Measurements from ENCODE around the gene EHMT1. TPM values are rescaled to one million over a fixed set of nuclear protein-coding genes. Genes with fewer than 3 reads are reported as not detected.

EHMT1 gene
- polyA plus RNA-seq, 2 of the 4 experiments (the other 2 are of a cell fraction) = 41.3 to 48.0 TPM

DNA sequence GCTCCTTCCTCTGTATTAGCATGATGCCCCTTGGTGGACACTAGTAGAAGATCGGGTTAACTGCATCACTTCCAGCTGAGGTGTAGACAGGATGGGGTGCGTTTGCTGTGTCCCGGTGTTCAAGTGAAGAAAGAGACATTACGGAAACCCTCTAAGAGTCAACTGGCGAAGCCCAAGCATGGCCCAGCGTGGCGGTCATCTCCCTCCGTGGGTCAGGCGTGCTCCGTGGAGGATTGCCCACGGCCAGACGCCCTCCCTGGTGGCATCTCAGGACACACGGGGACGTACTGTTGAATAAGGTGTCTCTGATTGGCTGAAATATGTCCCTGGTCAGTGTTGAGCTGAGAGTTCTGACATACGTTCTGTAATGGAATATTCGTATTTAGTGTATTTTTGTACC, 139.3 kb downstream of the EHMT1 start (continued):
- TF ChIP-seq RCOR1 (IDR thresholded peaks at IDR 0.05; ENCODE audit: low read depth, low read length) (no peak), CEBPB (IDR thresholded peaks at IDR 0.05) (no peak), POLR2AphosphoS2 (conservative IDR thresholded peaks at IDR 0.05; ENCODE audit: low read length) (no peak), KDM1A (IDR thresholded peaks at IDR 0.05; ENCODE audit: low read depth) (no peak), ESRRA (IDR thresholded peaks at IDR 0.05; ENCODE audit: borderline replicate concordance, low read length) (no peak), RARB (CRISPR knock-in tag; IDR thresholded peaks at IDR 0.05) (no peak), FOXS1 (CRISPR knock-in tag; IDR thresholded peaks at IDR 0.05) (no peak), CHD2 (IDR thresholded peaks at IDR 0.05; ENCODE audit: low read length, partially characterized antibody) (no peak), EP300 (IDR thresholded peaks at IDR 0.05) (no peak), HOXB13 (CRISPR knock-in tag; IDR thresholded peaks at IDR 0.05; ENCODE audit: low read depth) (no peak), RNF2 (IDR thresholded peaks at IDR 0.05; ENCODE audit: borderline replicate concordance, low read depth) (no peak), SREBF2 (IDR thresholded peaks at IDR 0.05) (no peak)

- no peaks in the 10 kb centered on the region for H3K9me3 ChIP-seq
- H3K27ac ChIP-seq = no peak overlapping the region
- ChIA-PET CTCF (interaction anchor here (0.8 to 1.1 kb wide), 2 partner anchors 20 kb away, joined by 3 to 4 read pairs; no protein-coding TSS in a partner anchor), POLR2A (no interaction called here)
- WGBS (ENCODE audit: missing lambda C conversion rate) = 94% methylated on average over 11 of the region's 11 CpGs
- TF ChIP-seq, protein P1, sequence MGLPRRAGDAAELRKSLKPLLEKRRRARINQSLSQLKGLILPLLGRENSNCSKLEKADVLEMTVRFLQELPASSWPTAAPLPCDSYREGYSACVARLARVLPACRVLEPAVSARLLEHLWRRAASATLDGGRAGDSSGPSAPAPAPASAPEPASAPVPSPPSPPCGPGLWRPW (IDR thresholded peaks at IDR 0.05) = no peak
- TF ChIP-seq FOSB (CRISPR knock-in tag; IDR thresholded peaks at IDR 0.05) (no peak), CBX8 (IDR thresholded peaks at IDR 0.05) (no peak), EP300 (IDR thresholded peaks at IDR 0.05) (no peak), PHF8 (IDR thresholded peaks at IDR 0.05; ENCODE audit: borderline replicate concordance, low read depth) (no peak)
- H3K4me2 ChIP-seq = no peak overlapping the region
- ATAC-seq (no peak), FAIRE-seq (no peak), DNase-seq (ENCODE audit: low read depth in 1 of 2, low spot score in 1 of 2) (no peak)
- H3K4me3 ChIP-seq = no peak overlapping the region
- 0 out of 3 replicates have a peak, but pooled peaks cover 3% of the 10 kb centered on the region for H3K4me1 ChIP-seq
Measured at GRCh38 chr9:137759117-137759516, 140.3 kb downstream of the EHMT1 start.

- 88% methylated on average over 24 of the region's 24 CpGs for WGBS (ENCODE audit: missing lambda C conversion rate)
- ATAC-seq (no peak), DNase-seq (ENCODE audit: low read depth in 1 of 2, low spot score in 1 of 2) (no peak), FAIRE-seq (no peak)
- H3K4me1 ChIP-seq = 0 out of 3 replicates have a peak, but pooled peaks cover 3% of the 10 kb centered on the region
- no peak overlapping the region for H3K4me3 ChIP-seq
- TF ChIP-seq RAD21 (conservative IDR thresholded peaks at IDR 0.05 in 1 of 2, IDR thresholded peaks at IDR 0.05 in 1 of 2) = no peak
- TF ChIP-seq, protein P2, sequence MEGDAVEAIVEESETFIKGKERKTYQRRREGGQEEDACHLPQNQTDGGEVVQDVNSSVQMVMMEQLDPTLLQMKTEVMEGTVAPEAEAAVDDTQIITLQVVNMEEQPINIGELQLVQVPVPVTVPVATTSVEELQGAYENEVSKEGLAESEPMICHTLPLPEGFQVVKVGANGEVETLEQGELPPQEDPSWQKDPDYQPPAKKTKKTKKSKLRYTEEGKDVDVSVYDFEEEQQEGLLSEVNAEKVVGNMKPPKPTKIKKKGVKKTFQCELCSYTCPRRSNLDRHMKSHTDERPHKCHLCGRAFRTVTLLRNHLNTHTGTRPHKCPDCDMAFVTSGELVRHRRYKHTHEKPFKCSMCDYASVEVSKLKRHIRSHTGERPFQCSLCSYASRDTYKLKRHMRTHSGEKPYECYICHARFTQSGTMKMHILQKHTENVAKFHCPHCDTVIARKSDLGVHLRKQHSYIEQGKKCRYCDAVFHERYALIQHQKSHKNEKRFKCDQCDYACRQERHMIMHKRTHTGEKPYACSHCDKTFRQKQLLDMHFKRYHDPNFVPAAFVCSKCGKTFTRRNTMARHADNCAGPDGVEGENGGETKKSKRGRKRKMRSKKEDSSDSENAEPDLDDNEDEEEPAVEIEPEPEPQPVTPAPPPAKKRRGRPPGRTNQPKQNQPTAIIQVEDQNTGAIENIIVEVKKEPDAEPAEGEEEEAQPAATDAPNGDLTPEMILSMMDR (IDR thresholded peaks at IDR 0.05) = no peak
- TF ChIP-seq CBX8 (IDR thresholded peaks at IDR 0.05) = no peak
- TF ChIP-seq NPAS2 (CRISPR knock-in tag; IDR thresholded peaks at IDR 0.05; ENCODE audit: borderline replicate concordance) = no peak
- TF ChIP-seq SMC3 (IDR thresholded peaks at IDR 0.05) = no peak
- CTCF ChIA-PET = interaction anchor here (1.1 kb wide), 1 partner anchor 19 kb away, joined by 4 read pairs; no protein-coding TSS in a partner anchor
- no peaks in the 10 kb centered on the region for H3K9me3 ChIP-seq
- H3K27ac ChIP-seq = no peak overlapping the region
- H3K4me2 ChIP-seq = no peak overlapping the region
- POLR2A ChIA-PET = no interaction called here
Measured at GRCh38 chr9:137759649-137760321, 141.0 kb downstream of the EHMT1 start.

DNA sequence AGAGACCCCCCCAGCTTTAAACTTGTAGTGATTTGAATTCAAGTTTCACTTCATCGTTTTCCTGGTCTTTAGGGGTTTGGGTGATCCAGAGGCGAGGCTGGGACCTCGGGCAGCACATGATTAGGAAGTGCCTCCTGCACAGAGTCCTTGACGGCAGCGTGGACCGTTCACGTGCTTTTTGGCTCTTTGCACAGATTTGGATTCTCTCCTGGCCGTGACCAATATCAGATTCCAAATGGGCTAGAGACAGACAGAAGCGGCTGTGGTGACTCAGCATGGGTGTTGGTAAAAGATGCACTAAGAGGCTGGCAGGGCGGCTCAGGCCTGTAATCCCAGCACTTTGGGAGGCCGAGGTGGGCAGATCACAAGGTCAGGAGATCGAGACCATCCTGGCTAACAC, 141.6 kb downstream of the EHMT1 start:
- ChIA-PET CTCF (no interaction called here), POLR2A (no interaction called here)
- TF ChIP-seq HOXB5 (CRISPR knock-in tag; IDR thresholded peaks at IDR 0.05) (no peak), JUN (IDR thresholded peaks at IDR 0.05) (no peak), NFE2L2 (conservative IDR thresholded peaks at IDR 0.05; ENCODE audit: low read length) (no peak), HDAC2 (IDR thresholded peaks at IDR 0.05) (no peak), BHLHE40 (IDR thresholded peaks at IDR 0.05; ENCODE audit: low read depth, low read length) (no peak), MAFK (IDR thresholded peaks at IDR 0.05; ENCODE audit: partially characterized antibody) (no peak), RAD21 (conservative IDR thresholded peaks at IDR 0.05 in 1 of 2, IDR thresholded peaks at IDR 0.05 in 1 of 2) (no peak), EHMT2 (IDR thresholded peaks at IDR 0.05; ENCODE audit: low read depth) (no peak), ESRRA (IDR thresholded peaks at IDR 0.05; ENCODE audit: borderline replicate concordance, low read length) (no peak), RARB (CRISPR knock-in tag; IDR thresholded peaks at IDR 0.05) (no peak), ZC3H11A (IDR thresholded peaks at IDR 0.05) (no peak), TP53 (CRISPR knock-in tag; IDR thresholded peaks at IDR 0.05) (no peak), EP300 (IDR thresholded peaks at IDR 0.05) (no peak)
- TF ChIP-seq, protein P3, sequence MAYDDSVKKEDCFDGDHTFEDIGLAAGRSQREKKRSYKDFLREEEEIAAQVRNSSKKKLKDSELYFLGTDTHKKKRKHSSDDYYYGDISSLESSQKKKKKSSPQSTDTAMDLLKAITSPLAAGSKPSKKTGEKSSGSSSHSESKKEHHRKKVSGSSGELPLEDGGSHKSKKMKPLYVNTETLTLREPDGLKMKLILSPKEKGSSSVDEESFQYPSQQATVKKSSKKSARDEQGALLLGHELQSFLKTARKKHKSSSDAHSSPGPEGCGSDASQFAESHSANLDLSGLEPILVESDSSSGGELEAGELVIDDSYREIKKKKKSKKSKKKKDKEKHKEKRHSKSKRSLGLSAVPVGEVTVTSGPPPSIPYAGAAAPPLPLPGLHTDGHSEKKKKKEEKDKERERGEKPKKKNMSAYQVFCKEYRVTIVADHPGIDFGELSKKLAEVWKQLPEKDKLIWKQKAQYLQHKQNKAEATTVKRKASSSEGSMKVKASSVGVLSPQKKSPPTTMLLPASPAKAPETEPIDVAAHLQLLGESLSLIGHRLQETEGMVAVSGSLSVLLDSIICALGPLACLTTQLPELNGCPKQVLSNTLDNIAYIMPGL (CRISPR knock-in tag; IDR thresholded peaks at IDR 0.05; ENCODE audit: borderline replicate concordance) = no peak
- no peak overlapping the region for H3K4me2 ChIP-seq
- no peak for FAIRE-seq
- H3K27ac ChIP-seq = no peak overlapping the region
- ATAC-seq = no peak
- no peak overlapping the region for H3K4me3 ChIP-seq
- no peaks in the 10 kb centered on the region for H3K9me3 ChIP-seq
- WGBS (ENCODE audit: missing lambda C conversion rate) = 94% methylated on average over 12 of the region's 12 CpGs
- 0 out of 3 replicates have a peak, but pooled peaks cover 3% of the 10 kb centered on the region for H3K4me1 ChIP-seq
- DNase-seq (ENCODE audit: low read depth in 1 of 2, low spot score in 1 of 2) = no peak

Measured in A549 (cell line).